T1000 (cell line): ENCODE measurements around the gene RPRM.
A peak's percentile ranks its signal among the peaks of the same experiment; 100 is the strongest.
"Not testable (repeated sequence)": the region's sequence is repeated elsewhere in the genome, so short reads cannot be mapped to it uniquely, and the experiment has no call there.

ENCODE experiments used
- DNase-seq: peaks from one replicate; lab custom pipeline; 2025; ENCODE audit warnings: mixed read lengths; lab: John Stamatoyannopoulos, UW

RPRM gene

GRCh38 chr2:153478289-153479261, at the start of gene RPRM:
TSS of gene RPRM (minus strand) at chr2:153478762. CDS start at chr2:153478565, 197 bp downstream.
- DNase-seq: peak; percentile 81

- peak; percentile 16 for DNase-seq
These were observed 40.8 kb upstream of the RPRM start for GRCh38 chr2:153519257-153519875.

DNA sequence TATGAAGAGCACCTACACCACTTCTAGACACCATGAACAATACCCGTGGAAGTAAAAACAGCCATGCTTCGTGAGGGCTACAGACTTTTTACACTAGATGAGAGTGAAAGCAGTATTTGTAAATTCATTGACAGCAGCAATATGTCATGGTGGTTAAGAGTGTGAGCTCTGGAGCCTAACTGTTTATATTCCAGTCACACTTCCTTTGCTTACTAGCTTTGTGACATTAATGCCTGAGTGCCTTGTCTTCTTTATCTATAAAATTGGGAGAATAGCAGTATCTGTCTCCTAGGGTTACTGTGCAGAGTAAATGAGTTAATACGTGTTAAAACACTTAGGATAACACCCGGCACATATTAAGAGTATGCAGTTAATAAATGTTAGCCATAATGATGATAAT, 33.8 kb upstream of the RPRM start:
- no peak for DNase-seq

- DNase-seq: no peak
These were observed 32.4 kb upstream of the RPRM start for GRCh38 chr2:153510996-153511395.

- no peak for DNase-seq
These were observed 30.6 kb upstream of the RPRM start for GRCh38 chr2:153509133-153509532.

DNA sequence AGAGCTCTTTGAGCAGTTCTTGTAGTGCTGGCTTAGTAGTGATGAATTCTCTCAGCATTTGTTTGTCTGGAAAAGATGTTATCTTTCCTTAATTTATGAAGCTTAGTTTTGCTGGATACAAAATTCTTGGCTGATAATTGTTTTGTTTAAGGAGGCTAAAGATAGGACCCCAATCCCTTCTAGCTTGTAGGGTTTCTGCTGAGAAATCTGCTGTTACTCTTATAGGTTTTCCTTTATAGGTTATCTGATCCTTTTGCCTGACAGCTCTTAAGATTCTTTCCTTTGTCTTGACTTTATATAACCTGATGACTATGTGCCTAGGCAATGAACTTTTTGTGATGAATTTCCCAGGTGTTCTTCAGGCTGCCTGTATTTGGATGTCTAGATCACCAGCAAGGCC, 27.9 kb upstream of the RPRM start:
- not testable (repeated sequence) for DNase-seq

GRCh38 chr2:153499439-153499838, 20.9 kb upstream of the RPRM start:
- no peak for DNase-seq

DNA sequence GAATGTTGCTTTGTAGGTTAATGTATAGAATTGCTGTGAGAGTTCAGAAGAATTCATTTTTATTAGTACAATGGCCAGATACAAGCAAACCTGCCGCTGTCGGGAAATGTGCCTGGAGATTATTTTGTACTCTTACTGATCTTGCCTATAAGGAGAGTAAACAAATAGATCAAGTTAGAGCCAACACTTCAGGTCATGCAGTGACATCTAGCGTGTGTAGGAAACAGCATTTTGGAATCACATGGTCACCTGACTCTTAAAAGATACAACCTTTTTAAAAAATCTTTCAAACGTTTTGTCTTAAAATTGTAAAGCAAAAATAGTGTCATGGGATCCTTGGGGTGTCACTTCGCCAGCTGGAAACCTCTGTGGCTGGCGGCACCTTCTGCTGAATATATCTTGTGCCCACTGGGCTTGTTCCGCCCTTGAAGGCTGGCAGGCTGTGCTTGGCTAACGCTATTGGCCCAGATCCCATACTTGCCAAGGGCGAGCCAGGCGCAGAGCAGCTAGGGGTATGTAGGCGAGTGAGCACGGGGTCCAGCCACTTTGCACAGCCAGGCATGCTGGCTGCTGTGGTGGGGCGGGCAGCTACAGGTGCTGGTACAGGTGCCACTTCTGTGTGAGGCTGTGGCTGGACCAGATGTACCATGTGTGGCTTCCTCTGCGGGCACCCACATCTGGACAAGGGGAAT, 19.5 kb upstream of the RPRM start:
- no peak for DNase-seq

- no peak for DNase-seq
These were observed 17.2 kb upstream of the RPRM start for GRCh38 chr2:153495725-153496124.

GRCh38 chr2:153488072-153488471, 9.5 kb upstream of the RPRM start:
- DNase-seq: no peak

DNA sequence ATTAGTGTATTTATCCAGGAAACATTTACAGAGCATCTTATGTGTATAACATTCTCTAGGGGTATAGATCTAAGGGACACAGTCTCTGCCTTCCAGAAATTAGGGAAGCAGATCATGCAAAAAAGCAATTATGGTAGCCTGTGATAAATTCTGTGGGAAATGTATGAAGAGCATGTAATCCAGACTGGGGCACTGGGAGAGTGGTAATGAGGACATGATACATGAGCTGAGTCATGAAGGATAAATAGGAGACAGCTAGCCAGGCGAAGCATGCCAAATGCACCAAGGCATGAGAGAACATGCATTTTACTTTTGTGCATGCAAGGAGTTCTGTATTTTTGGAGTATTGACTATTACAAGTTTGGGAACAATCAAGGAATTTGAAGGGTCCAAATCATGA, 8.9 kb upstream of the RPRM start:
- no peak for DNase-seq

GRCh38 chr2:153479573-153479972, 1.0 kb upstream of the RPRM start:
- DNase-seq: no peak

DNA sequence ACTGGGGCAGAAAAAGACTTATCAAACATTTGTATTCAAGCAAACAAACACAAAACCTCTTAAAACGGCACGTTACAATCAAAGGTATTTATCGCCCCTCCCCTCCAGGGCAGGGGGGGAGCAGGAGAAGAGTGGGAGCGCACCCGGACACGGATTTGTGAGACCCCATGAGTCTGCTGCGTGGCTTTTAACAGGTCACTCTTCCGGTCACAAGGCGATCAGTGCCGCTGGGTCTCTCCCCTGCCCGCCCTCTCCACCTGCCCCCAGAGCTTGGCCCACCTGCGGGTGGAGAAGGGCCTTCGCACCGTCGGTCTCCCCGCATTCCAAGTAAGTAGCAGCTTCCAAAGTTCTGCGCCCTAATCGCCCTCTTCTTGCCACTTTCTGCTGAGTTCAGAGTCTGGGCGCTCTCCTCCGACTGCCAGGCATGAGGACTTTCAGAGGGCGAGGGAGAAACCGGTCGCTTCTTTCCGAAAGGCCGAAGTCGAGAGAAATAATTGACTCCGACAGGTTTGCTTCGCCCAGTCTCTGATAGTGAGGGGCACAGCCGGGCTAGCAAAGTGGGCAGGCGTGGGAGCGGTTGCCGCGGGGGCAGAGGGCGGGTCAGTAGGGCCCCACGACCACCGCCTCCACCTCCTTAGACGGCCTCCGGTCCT, 800 bp downstream of the RPRM start:
- no peak for DNase-seq

DNA sequence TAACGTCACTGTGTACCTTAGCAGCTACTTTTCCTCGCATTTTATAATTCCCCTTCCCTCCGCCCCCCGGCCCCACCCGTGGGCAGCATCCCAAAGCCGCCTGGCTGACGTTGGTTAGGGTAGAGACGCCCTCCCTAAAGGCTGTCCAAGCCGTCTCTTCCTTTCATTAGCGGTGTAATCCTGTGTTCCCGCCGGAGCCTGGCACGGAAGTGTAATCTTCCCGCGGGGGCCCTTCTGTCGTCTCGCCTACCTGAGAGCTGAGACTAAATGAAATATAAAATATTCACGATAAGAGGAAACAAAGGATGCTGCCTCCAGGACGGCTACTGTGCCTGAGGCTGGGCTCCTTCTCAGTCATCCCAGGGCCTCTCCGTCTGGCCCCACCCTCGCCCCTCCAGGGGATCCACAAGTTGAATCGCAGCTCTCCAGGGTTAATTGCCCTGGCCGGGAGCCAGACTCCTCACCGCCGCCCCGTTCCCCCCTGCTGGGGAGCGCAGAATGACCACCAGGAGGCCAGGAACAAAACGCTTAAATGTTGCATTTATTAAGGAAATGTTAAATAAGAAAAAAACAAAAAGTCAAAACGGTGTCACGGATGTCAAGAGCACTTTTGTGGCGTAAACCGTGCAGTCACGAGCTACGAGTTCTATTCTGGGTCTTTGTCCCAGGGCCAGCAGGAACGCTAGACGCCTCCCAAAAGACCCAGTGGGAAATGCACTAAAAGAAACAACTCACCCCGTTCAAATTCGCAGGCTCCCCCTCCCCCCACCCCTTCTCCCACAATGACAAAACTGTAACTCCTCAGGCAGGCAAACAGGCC, 1.5 kb downstream of the RPRM start:
- DNase-seq: peak; percentile 53

DNA sequence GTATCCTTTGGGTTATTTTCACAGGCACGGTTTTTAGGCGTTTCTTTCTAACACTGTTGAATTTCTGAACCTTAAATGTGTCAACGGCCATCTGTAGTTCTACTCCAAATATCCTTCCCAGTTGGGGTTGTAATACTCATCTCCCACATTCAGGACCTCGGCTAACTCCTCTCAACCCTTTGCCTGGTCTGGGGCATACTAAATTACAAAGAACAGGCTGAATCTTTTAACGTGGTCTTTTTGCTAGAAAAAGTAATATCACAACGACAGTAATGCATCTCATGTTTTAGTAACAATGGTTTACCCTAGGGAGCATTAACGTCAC, 2.1 kb downstream of the RPRM start:
- no peak for DNase-seq

GRCh38 chr2:153474876-153475435, 3.6 kb downstream of the RPRM start:
- no peak for DNase-seq

- DNase-seq: no peak
These were observed 4.2 kb downstream of the RPRM start for GRCh38 chr2:153474407-153474806.

GRCh38 chr2:153470867-153471266, 7.7 kb downstream of the RPRM start:
- DNase-seq: no peak

GRCh38 chr2:153464395-153464794, 14.2 kb downstream of the RPRM start:
- no peak for DNase-seq

GRCh38 chr2:153462338-153462859, 16.2 kb downstream of the RPRM start:
- no peak for DNase-seq

DNA sequence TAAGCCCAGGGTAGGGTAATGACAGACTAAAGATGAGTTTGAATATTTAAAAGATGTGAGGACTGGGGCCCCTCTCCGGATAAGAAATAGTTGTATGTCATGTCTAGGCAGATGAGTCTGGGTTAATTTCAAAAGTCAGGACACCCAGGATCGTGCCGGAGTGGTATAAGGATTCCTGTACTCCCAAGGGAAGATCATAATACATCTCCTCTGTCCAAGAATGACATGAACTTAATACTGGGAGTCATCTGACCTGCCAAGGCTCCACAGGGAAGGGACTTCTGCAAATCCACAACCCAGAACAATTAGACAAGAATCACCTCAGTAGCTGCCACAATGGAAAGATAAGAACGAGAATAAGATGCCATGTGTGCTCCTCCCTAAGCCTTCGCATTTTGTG, 17.1 kb downstream of the RPRM start:
- DNase-seq: no peak
